H9 (cell line): Measurements from ENCODE around the gene SCGN. TPM values are rescaled to one million over a fixed set of nuclear protein-coding genes. Genes with fewer than 3 reads are reported as not detected.

Source experiments
- DNase-seq: peaks from one replicate; pipeline ENCODE4 v3.0.0-alpha.2; 2017
- H2AFZ ChIP-seq: one replicate; pipeline ENCODE4 v1.6.1; 2013; ENCODE audit warnings: mild to moderate bottlenecking, low read length, control low read depth, moderate library complexity
- H2AK5ac ChIP-seq: 2 replicates; pipeline ENCODE4 v1.6.1; 2013; ENCODE audit warnings: low read length, control low read depth, mixed read lengths; ENCODE audit not compliant: insufficient read length
- H2BK120ac ChIP-seq: one replicate; pipeline ENCODE4 v1.6.1; 2013; ENCODE audit warnings: low read depth, mild to moderate bottlenecking, low read length, control low read depth, inconsistent platforms; ENCODE audit not compliant: poor library complexity, severe bottlenecking
- H2BK12ac ChIP-seq: 2 replicates; pipeline ENCODE4 v1.6.1; 2013; ENCODE audit warnings: low read length, control low read depth, mixed read lengths, low read depth; ENCODE audit not compliant: insufficient read length
- H2BK15ac ChIP-seq: 2 replicates; pipeline ENCODE4 v1.6.1; 2013; ENCODE audit warnings: low read depth, low read length, control low read depth
- H2BK20ac ChIP-seq: one replicate; pipeline ENCODE4 v1.6.1; 2013; ENCODE audit warnings: low read depth, mild to moderate bottlenecking, low read length, control low read depth, inconsistent platforms; ENCODE audit not compliant: poor library complexity, severe bottlenecking
- H2BK5ac ChIP-seq: 2 replicates; pipeline ENCODE4 v1.6.1; 2013; ENCODE audit warnings: low read length, control low read depth, mixed read lengths; ENCODE audit not compliant: insufficient read length
- H3K14ac ChIP-seq: 2 replicates; pipeline ENCODE4 v1.6.1; 2013; ENCODE audit warnings: low read length, control low read depth; ENCODE audit not compliant: insufficient read depth
- H3K18ac ChIP-seq: 2 replicates; pipeline ENCODE4 v1.6.1; 2013; ENCODE audit warnings: low read depth, mild to moderate bottlenecking, mixed read lengths, low read length, control low read depth; ENCODE audit not compliant: insufficient read length
- H3K23ac ChIP-seq: 2 replicates; pipeline ENCODE4 v1.6.1; 2013; ENCODE audit warnings: low read length, control low read depth, mixed read lengths, low read depth; ENCODE audit not compliant: insufficient read length
- H3K23me2 ChIP-seq: 2 replicates; pipeline ENCODE4 v1.6.1; 2013; ENCODE audit warnings: low read depth, mild to moderate bottlenecking, mixed read lengths, low read length, control low read depth; ENCODE audit not compliant: insufficient read length, poor library complexity, severe bottlenecking
- H3K27ac ChIP-seq: 2 replicates; pipeline ENCODE4 v1.5.1; 2013; ENCODE audit warnings: low read length, control low read depth, mixed read lengths, low read depth; ENCODE audit not compliant: insufficient read length
- H3K27me3 ChIP-seq: 2 replicates; pipeline ENCODE4 v1.6.1; 2013; ENCODE audit warnings: low read length, control low read depth, inconsistent platforms; ENCODE audit not compliant: insufficient read depth
- H3K4ac ChIP-seq: 2 replicates; pipeline ENCODE4 v1.6.1; 2013; ENCODE audit warnings: low read depth, mild to moderate bottlenecking, control low read depth, inconsistent platforms, low read length, moderate library complexity
- H3K4me1 ChIP-seq: 2 replicates; pipeline ENCODE4 v1.6.1; 2013; ENCODE audit warnings: low read length, control low read depth, inconsistent platforms; ENCODE audit not compliant: insufficient read depth
- H3K4me2 ChIP-seq: 2 replicates; pipeline ENCODE4 v1.6.1; 2013; ENCODE audit warnings: low read length, control low read depth, mixed read lengths; ENCODE audit not compliant: insufficient read length, insufficient read depth
- H3K56ac ChIP-seq: 2 replicates; pipeline ENCODE4 v1.6.1; 2013; ENCODE audit warnings: low read depth, mild to moderate bottlenecking, mixed read lengths, low read length, control low read depth; ENCODE audit not compliant: insufficient read length
- H3K79me1 ChIP-seq: 2 replicates; pipeline ENCODE4 v1.6.1; 2013; ENCODE audit warnings: low read depth, mild to moderate bottlenecking, moderate library complexity, low read length, control low read depth, inconsistent platforms; ENCODE audit not compliant: insufficient read depth, poor library complexity, severe bottlenecking
- H3K79me2 ChIP-seq: 2 replicates; pipeline ENCODE4 v1.6.1; 2013; ENCODE audit warnings: low read length, control low read depth, inconsistent platforms; ENCODE audit not compliant: insufficient read depth
- H3K9ac ChIP-seq: 2 replicates; pipeline ENCODE4 v1.6.1; 2013; ENCODE audit warnings: low read length, control low read depth, mixed read lengths; ENCODE audit not compliant: insufficient read length; ENCODE audit errors: extremely low read depth
- H3K9me3 ChIP-seq: one replicate; pipeline ENCODE4 v1.6.1; 2013; ENCODE audit warnings: low read depth, low read length, inconsistent platforms; ENCODE audit not compliant: control insufficient read depth
- H3T11ph ChIP-seq: one replicate; pipeline ENCODE4 v1.6.1; 2013; ENCODE audit warnings: mild to moderate bottlenecking, low read length, control low read depth, inconsistent platforms
- H4K20me1 ChIP-seq: one replicate; pipeline ENCODE4 v1.6.1; 2013; ENCODE audit not compliant: control insufficient read depth, insufficient read length, insufficient read depth
- H4K5ac ChIP-seq: 2 replicates; pipeline ENCODE4 v1.6.1; 2013; ENCODE audit warnings: low read depth, mild to moderate bottlenecking, mixed read lengths, low read length, control low read depth; ENCODE audit not compliant: insufficient read length
- H4K8ac ChIP-seq: replicated peaks from 2 replicates; pipeline ENCODE4 v1.6.1; 2013; ENCODE audit warnings: low read length, control low read depth, mixed read lengths, low read depth; ENCODE audit not compliant: insufficient read length
- H4K91ac ChIP-seq: 2 replicates; pipeline ENCODE4 v1.6.1; 2013; ENCODE audit warnings: low read depth, mild to moderate bottlenecking, moderate library complexity, mixed read lengths, low read length, control low read depth; ENCODE audit not compliant: insufficient read length
- H3K27ac Mint-ChIP-seq, 3 experiments: 2 replicates in 2 of 3; 3 replicates in 1 of 3; pipeline ENCODE4 v1.8.0; 2020 to 2021; ENCODE audit warnings: mixed read lengths in 3 of 3, mild to moderate bottlenecking in 1 of 3, moderate library complexity in 1 of 3
- H3K27me3 Mint-ChIP-seq: 2 replicates; pipeline ENCODE4 v1.8.0; 2021; ENCODE audit warnings: low read depth, mild to moderate bottlenecking, moderate library complexity, mixed read lengths
- H3K36me3 Mint-ChIP-seq, 3 experiments: 2 replicates in 2 of 3; 3 replicates in 1 of 3; pipeline ENCODE4 v1.8.0; 2020 to 2021; ENCODE audit warnings: low read depth in 3 of 3, mixed read lengths in 3 of 3; ENCODE audit not compliant: insufficient read depth in 1 of 3
- H3K4me1 Mint-ChIP-seq, 2 experiments: 2 replicates each; pipeline ENCODE4 v1.8.0; 2020; ENCODE audit warnings: mixed read lengths in 2 of 2
- H3K4me3 Mint-ChIP-seq, 2 experiments: 2 replicates in 1 of 2; 3 replicates in 1 of 2; pipeline ENCODE4 v1.8.0; 2020 to 2021; ENCODE audit warnings: mild to moderate bottlenecking in 2 of 2, mixed read lengths in 2 of 2, moderate library complexity in 1 of 2
- H3K9me3 Mint-ChIP-seq, 2 experiments: 2 replicates in 1 of 2; 3 replicates in 1 of 2; pipeline ENCODE4 v1.8.0; 2020; ENCODE audit warnings: mild to moderate bottlenecking in 2 of 2, mixed read lengths in 2 of 2, moderate library complexity in 1 of 2
- WGBS: extraction: QIAGEN DNeasy Blood & Tissue Kit; methylation state at CpG from one replicate; pipeline ENCODE4 v1.1.7; 2013; ENCODE audit warnings: missing lambda C conversion rate, low lambda C conversion rate, mixed read lengths; ENCODE audit not compliant: insufficient read length; ENCODE audit errors: extremely low coverage; 5-methylcytosine and 5-hydroxymethylcytosine counted together
- total RNA-seq: library from RNA; stranded (reverse); gene quantifications from 2 replicates; pipeline ENCODE4 v1.2.1, GENCODE V29; 2021
- TF ChIP-seq, protein P1 (sequence below): fragments of 200-600 bp; sonication (generic); conservative IDR thresholded peaks from 3 replicates; pipeline ENCODE4 v1.8.0; 2021; ENCODE audit warnings: antibody characterized with exemption, mild to moderate bottlenecking

SCGN gene
- total RNA-seq, 1 experiment from 2014 or later, result not detected

DNA sequence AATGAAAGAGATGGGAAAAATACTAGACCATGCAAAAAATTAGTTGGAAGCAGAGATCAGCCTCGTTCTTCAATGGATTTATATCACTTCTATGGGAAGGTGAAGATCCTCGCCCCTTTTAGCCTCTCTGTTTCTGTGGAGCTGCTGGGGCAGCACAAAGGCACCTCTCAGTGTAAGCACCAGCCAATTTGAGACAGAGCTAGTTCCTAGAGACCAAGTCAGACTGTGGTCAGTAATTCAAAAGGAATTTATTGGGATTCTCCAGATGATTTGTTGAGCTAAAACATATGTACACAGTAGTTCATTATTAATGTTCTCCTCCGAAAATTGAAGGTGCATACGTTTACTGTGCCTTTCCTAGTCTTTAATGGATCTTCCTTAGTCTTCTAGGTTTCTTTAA is 42.4 kb downstream of the SCGN start:
- Mint-ChIP-seq H3K4me1 (peaks cover 12 to 14% of the 10 kb centered on the region in 2 experiments), H3K36me3 (no peaks in the 10 kb centered on the region), H3K4me3 (no peak overlapping the region), H3K9me3 (no peaks in the 10 kb centered on the region; a peak in 1 of 5 replicates), H3K27ac (no peak overlapping the region), H3K27me3 (no peaks in the 10 kb centered on the region)
- H4K8ac ChIP-seq, result no peak overlapping the region
- no peaks in the 10 kb centered on the region for H3K79me1 ChIP-seq
- H3K14ac ChIP-seq, result no peak overlapping the region
- no peaks in the 10 kb centered on the region for H4K20me1 ChIP-seq
- H2BK120ac ChIP-seq, result no peak overlapping the region
- TF ChIP-seq, protein P1, sequence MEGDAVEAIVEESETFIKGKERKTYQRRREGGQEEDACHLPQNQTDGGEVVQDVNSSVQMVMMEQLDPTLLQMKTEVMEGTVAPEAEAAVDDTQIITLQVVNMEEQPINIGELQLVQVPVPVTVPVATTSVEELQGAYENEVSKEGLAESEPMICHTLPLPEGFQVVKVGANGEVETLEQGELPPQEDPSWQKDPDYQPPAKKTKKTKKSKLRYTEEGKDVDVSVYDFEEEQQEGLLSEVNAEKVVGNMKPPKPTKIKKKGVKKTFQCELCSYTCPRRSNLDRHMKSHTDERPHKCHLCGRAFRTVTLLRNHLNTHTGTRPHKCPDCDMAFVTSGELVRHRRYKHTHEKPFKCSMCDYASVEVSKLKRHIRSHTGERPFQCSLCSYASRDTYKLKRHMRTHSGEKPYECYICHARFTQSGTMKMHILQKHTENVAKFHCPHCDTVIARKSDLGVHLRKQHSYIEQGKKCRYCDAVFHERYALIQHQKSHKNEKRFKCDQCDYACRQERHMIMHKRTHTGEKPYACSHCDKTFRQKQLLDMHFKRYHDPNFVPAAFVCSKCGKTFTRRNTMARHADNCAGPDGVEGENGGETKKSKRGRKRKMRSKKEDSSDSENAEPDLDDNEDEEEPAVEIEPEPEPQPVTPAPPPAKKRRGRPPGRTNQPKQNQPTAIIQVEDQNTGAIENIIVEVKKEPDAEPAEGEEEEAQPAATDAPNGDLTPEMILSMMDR, result no peak
- no peaks in the 10 kb centered on the region for H3K9me3 ChIP-seq
- no peak overlapping the region for H3T11ph ChIP-seq
- H3K4me1 ChIP-seq, result no peaks in the 10 kb centered on the region; the same call in 1 of the 2 replicates
- no peak overlapping the region for H3K56ac ChIP-seq
- no peak overlapping the region for H3K23ac ChIP-seq
- H3K79me2 ChIP-seq, result no peaks in the 10 kb centered on the region
- no peak overlapping the region for H3K18ac ChIP-seq
- H4K5ac ChIP-seq, result no peak overlapping the region
- no peak overlapping the region for H3K4ac ChIP-seq
- H2AK5ac ChIP-seq, result no peak overlapping the region
- no peak overlapping the region for H2BK12ac ChIP-seq
- no peaks in the 10 kb centered on the region for H3K27me3 ChIP-seq
- no peak for DNase-seq
- H2BK5ac ChIP-seq, result no peak overlapping the region
- no peak overlapping the region for H3K27ac ChIP-seq
- no CpG with 5 or more reads among the region's 4 CpGs for WGBS
- no peak overlapping the region for H2AFZ ChIP-seq
- H3K23me2 ChIP-seq, result no peaks in the 10 kb centered on the region
- H3K4me2 ChIP-seq, result no peak overlapping the region
- H3K9ac ChIP-seq, result no peak overlapping the region
- no peak overlapping the region for H2BK20ac ChIP-seq
- H4K91ac ChIP-seq, result no peak overlapping the region
- no peak overlapping the region for H2BK15ac ChIP-seq
